HG03060 (cell line): ENCODE measurements around the gene MT1E.
"Not testable (repeated sequence)": the region's sequence is repeated elsewhere in the genome, so short reads cannot be mapped to it uniquely, and the experiment has no call there.

Experiments
- ATAC-seq: cut with Tn5 transposase; IDR thresholded peaks from one replicate; pipeline ENCODE4 v1.9.1; 2021; ENCODE audit warnings: low read depth, moderate number of reproducible peaks; ENCODE audit not compliant: unreplicated experiment

Gene MT1E

DNA sequence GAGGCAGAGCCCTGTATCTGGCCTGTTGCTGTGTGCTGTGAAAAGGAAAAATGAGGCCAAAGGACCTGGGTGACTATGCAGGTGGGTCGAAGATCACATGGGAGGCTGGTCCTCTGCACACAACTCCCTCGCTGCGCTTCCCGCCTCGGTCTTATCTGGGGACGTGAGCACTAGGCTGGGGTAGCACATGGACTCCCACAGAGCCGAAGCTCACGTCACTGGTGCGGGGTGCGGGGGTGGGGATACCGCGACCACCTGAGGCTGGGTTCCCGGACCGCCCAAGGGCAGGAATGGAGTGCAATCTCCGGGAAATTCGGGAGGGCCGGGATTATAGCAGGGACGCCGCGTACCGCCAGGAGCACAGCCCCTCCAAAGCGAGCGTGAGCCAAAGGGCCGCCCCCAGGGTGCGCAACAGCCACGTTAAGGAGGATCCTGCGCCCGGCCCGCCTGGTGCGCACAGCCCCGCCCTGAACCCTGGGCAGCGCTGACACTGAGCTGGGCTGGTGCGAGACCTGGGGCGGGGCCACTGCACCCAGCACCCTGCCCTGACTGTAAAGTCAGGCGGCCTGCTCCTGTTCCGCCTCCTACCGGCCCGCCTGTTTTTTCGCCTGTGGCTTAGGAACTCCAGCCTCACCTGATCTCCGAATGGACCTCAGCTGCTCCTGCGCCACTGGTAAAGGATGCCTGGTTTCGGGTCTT is 17.6 kb downstream of the MT1E start:
- ATAC-seq, result no peak

DNA sequence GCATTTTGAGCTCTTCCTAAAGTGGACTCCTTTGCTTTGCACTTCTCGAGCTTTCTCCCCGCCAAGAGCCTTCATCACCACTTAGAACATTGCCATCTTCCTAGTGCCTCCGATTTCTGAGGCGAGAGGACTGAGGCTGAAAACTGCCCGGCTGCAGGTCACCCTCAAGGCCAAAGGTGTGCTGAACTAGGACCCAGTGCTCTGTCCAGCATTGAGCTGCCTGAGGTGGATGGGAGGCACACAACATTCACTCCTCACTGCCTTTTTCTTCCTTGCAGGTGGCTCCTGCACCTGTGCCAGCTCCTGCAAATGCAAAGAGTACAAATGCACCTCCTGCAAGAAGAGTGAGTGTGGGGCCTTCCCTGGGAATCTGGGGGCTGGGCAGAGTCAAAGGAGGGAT is 18.3 kb downstream of the MT1E start:
- ATAC-seq, result no peak

DNA sequence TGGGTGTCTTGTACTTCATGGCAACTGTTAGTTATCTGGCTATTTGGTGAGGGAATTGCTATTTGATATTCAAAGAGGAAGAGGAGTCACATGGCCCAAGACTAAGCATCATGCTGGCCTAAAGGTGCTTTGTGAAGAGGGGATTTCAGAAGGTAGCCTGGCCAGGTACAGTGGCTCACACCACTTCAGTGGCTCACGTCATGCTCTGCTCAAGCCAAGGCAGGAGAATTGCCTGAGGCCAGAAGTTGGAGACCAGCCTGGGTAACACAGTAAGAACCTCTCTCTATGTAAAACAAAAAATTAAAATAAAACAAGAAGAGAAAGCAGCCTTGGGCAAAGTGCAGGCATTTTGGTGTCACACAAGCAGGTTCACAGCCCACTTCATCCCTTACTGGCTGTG is 19.7 kb downstream of the MT1E start:
- ATAC-seq, result no peak

DNA sequence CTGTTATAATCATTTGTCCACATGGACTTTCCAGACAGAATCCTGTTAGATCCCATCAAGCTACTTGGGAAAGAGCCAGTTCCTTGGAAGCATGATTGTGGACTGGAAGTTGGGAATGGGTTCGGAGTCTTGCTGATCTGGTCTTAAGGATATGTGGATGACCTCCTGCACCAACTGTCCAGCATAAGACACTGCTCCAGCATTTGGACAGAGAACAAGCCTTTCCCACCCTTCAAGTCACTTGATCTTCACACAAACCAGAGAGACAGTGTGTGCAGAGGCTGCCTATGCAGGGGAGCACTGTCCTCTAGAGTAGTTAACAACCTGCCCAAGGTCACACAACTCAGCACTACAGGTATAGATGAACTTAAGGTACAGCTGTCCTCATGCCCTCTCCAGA is 20.3 kb downstream of the MT1E start:
- ATAC-seq, result no peak

DNA sequence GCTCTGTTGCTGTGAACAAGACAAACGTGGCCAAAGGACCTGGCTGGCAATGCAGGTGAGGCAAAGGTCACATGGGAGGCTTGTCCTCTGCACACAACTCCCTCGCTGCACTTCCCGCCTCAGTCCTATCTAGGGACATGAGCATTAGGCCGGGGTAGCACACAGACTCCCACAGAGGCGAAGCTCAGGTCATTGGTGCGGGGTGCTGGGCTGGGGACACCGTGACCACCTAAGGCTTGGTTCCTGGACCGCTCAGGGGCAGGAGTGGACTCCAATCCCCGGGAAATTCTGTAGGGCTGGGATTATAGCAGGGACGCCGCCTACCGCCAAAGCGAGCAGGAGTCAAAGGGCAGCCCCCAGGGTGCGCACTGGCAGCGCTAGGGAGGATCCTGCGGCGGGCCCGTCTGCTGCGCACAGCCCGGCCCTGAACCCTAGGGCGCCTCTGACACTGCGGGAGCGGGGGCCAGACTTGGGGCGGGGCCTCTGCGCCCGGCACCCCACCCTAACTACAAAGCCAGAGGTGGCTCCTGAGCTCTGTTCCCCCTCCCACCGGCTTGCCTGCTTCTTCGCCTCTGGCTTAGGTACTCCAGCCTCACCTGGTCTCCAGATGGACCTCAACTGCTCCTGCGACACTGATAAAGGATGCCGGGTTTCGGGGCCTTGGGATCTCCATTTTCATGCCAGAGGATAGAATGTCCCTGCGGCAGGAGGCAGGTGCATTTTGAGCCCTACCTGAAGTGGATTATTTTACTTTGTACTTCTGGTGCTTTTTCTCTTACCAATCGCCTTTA is 22.3 kb downstream of the MT1E start:
- ATAC-seq, result no peak

DNA sequence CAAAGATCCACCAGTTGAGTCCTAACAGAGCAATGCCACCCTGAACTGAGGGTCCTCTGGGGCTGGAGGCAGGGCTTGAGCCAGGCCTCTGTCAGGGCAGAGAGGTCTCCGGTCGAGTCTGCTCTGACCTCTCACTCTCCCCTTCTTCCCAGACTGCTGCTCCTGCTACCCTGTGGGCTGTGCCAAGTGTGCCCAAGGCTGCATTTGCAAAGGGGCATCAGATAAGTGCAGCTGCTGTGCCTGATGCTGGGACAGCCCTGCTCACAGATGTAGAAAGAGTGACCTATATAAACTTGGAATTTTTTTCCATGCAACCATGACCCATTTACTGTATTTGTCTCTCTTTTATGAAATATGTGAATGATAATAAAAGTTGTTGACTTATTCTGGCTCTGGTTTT is 23.7 kb downstream of the MT1E start:
- ATAC-seq, result no peak

DNA sequence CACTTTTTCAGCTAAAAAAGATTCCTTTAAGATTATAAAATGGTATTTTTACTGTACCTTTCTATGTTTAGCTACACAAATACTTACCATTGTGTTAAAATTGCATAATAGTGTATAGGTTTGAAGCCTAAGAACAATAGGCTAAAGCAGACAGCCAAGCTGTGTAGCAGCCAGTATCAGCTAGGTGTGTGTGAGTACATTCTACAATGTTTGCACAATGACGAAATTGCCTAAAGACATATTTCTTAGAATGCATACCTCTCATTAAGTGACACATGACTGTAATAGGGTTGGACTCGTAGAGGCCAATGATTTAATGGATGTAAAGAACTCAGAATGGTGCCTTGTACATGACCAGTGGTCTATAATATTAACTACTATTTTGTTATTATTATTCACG is 24.2 kb downstream of the MT1E start:
- ATAC-seq, result no peak

DNA sequence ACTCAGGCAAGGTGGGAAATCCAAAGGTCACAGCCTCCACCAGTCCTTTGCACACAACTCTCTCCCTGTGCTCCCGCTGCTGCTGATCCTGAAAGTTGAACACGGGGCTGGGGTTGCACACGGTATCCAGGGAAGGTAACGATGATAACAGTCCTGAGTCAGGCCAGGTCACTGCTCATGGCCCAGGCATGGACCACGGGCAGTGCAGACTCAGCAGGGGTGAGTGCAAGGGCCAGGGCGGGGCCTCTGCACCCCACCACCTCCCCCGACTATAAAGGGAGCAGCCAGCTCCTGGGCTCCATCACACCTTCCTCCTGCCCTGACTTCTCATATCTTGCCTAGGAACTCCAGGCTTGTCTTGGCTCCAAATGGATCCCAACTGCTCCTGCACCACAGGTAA is 26.0 kb downstream of the MT1E start, which contains the start of gene MT1B:
MT1B (plus strand) TSS at position 301 of the 400 bp plus-strand sequence; CDS start at position 369, 68 bp downstream.
- ATAC-seq, result no peak

DNA sequence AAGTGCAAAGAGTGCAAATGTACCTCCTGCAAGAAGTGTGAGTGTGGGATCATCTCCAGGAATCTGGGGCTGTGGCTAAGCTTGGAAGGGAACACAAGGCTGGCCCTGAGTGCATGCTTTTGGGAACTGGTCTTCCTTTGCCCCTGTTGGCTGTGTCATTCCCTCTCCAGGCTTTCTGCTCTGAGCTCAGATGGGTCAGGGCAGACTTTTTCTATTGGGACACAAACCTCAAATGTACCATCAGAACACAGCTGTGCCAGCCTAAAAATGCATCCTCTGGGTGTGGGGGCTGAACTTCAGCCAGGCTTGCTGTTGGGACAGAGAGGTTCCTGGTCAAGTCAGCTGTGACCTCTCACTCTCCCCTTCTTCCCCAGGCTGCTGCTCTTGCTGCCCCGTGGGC is 27.0 kb downstream of the MT1E start:
- ATAC-seq, result no peak

DNA sequence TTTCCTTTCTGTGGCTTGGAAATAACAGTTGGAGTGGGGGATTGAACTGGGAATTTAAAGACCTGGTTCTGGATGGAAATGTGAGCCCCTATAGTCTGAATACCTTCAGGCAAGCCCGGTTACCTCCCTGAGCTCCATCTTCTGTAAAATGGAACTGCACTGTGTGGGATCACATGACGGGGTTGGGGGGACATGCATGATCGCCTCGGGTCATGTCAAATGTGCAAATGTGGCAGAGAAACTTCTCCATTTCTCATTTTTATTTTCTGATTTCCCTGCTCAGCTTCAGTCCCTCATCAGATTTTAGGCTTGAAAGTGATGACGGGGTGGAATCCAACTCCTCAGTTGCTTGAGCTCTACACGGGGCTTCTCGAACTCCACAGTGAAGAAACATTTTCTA is 27.6 kb downstream of the MT1E start:
- ATAC-seq, result no peak

DNA sequence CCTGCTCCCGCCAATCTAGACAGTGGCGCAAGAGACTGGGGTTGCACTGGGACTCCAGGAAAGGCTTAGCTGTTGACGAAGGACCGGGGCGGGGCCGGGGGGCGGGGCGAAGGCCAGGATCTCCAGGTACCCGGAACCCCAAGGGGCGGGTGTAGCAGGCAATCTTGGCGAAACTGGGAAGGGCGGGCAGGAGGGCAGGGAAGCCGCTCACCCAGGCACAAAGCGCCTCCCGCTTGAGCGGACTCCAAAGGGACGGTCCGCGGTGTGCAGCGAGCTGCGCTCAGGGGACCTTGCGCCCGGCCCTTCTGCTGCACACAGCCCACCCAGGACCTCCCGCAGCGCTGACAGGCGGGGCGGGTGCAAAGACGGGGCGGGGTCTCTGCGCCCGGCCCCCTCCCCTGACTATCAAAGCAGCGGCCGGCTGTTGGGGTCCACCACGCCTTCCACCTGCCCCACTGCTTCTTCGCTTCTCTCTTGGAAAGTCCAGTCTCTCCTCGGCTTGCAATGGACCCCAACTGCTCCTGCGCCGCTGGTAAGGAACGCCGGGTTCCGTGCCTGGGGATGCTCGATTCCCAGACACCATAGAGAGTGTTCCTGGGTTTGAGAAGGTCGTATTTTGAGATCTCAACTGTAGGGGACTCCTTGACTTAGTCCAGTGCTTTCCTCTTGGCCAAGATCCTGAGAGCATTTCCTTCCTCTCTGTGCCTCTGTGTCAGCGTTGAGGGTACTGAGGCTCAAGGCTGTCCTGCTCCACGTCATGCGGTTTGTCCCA is 32.2 kb downstream of the MT1E start, which contains the start of gene MT1F:
MT1F (plus strand) TSS at position 405 of the 772 bp plus-strand sequence; CDS start at position 505, 100 bp downstream.
- no peak for ATAC-seq

DNA sequence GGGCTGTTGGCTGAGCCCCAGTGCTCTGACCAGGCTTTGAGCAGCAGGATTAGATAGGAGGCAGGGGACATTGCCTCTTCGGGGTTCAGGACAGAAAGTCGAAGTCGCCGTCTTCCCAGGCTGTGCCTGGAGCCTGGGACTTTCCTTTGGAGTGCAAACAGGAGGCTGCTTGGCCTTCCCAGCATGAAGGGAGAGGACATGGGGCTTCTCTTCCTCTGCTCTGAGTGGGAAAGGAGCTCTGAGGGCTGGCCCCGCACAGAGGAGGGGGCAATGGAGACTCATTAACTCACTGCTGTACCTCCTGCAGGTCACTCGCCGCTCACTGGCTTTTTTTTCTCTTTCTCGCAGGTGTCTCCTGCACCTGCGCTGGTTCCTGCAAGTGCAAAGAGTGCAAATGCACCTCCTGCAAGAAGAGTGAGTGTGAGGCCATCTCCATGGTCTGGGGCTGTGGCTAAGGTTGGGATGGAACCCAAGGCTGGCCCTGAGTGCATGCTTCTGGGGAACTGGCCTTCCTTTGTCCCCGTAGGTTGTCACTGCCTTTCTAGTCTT is 32.8 kb downstream of the MT1E start:
- ATAC-seq, result no peak

DNA sequence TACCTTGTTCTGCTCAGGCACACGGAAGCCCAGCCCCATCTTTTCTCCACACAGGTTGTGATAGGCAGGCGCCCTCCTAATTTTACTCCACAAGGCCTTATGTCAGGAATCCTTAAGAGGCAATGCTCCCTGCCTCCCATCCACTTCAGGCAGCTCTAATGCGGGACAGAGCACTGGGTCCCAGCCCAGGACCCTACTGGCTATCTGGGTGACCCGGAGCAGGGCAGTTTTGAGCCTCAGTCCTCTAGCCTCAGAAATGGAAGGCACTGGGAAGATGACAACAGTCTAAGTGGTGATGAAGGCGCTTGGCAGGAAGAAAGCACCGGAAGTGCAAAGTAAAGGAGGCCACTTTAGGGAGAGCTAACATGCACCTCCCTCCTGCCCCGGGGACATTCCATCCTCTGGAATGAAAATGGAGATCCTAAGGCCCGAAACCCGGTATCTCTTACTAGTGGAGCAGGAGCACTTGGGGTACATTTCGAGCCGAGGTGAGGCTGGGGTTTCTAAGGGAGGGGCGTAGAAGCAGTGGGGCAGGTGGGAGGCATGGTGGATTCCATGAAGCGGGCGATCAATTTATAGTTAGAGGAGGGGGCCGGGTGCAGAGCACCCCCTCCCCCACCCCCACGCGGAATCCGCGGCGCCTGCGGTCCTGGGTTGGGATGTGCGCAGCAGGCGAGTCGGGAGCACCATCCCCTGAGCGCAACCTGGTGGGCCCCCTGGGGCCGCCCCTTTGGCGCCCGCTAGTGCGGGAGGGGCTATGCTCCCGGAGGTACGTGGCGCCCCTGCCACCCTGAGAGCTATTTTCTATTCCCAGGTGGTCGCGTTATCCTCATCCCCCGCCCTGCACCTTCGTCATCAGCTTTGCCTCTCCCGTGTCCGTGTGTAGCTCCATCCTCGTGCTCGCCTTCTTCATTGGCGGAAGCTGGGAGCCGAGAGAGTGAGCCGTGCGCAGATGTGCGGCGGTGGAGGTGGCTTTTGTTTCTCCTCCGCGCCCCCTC is 37.1 kb downstream of the MT1E start:
- ATAC-seq, result no peak

DNA sequence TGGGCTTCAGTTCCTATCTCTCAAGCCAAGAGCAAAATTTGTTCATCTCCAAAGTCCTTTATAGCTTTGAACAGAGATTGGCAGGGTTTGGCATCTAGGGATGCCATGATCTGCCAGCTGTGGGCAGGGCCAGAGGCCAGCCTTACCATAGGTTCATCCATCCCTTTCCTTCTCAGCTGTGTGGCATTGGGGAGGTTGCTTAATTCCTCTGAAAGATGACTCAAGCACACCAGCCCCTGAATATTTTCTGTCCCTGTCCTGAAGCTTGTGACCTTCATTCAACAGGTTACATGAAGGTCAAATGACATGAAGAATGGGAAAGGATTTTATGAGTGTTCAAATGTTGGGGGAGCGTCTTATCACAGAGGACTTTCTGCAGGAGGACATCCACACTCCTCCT is 38.9 kb downstream of the MT1E start:
- no peak for ATAC-seq

DNA sequence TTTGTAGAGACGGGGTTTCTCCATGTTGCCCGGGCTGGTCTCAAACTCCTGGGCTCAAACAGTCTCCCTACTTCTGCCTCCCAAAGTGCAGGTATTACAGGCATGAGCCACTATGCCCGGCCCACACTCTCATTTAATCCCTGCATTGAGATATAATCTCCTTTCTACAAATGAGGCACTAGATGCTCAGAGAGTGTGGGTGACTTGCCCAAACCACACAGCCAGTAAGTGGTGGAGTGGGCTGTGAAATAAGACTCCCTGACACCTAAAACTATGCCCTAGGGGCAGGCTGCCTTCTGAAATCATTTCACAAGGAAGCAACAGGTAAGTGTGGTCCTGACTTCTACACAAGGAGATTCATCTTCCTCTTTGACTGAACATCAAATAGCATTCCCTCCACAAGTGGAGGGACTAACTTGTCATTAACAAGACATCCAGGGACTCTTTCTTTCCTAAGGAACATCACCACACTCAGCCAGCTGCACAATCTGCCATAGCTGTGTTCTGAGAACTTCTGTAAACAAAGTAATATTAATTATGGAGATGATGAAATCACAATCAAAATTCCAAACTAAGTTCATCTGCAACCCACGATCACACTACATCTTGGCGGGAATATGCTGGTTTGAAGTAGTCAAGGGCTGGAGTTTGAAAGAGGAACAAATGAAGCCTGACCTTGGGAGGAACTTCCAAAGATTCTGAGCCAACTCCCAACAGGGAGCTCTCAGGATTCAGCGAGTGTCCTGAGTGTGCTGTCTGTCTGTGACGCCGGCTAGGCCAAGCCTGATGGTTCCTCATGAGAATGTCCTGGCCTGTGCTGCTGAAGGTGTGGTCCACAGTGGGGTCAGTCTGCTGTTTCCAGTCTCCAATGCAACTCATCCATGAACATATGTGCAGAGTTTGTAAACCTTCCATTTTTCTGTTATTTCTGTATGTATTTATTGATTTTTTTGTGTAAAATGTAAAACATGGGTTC is 40.0 kb downstream of the MT1E start:
- not testable (repeated sequence) for ATAC-seq

DNA sequence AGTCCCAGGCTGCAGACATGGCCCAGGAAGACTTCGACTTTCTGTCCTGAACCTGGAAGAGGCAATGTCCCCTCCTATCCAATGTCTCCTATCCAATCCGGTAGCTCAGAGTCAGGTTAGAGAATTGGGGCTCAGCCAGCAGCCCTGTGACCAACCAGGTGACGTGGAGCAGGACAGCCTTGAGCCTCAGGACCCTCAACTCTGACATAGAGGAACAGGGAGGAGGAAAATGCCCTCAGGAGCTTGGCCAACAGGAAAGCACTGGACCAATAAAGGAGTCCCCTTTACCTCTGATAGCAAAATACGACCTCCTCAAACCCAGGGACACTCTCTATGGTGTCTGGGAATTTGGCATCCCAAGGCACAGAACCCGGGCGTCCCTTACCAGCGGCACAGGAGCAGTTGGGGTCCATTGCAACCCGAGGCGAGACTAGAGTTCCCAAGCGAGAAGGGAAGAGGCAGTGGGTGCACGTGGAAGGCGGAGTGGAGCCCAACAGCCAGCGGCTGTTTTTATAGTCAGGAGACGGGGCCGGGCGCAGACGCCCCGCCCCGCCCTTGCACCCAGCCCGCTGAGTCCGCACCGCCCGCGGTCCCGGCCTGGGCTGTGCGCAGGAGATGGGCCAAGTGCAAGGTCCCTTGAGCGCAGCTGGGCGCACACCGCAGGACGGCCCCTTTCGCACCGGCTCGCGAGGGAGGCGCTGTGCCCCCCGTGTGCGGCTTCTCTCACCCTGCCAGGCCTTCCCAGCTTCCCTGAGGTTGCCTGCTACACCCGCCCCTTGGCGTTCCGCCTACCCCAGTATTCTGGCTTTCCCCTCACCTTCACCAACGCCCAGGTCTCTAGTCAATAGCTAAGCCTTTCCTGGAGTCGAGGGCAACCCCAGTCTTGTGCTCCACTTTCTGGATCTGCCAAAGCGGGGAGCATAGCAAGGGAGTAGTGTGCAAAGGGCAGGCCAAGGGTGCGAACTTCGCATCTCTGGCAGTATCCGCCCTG is 42.3 kb downstream of the MT1E start, which contains the start of gene MT1G:
MT1G (minus strand) TSS at position 485 of the 991 bp plus-strand sequence; CDS start at position 413, 72 bp downstream.
- no peak for ATAC-seq
